ENCODE data around the gene CD163.

CD163 gene

DNA sequence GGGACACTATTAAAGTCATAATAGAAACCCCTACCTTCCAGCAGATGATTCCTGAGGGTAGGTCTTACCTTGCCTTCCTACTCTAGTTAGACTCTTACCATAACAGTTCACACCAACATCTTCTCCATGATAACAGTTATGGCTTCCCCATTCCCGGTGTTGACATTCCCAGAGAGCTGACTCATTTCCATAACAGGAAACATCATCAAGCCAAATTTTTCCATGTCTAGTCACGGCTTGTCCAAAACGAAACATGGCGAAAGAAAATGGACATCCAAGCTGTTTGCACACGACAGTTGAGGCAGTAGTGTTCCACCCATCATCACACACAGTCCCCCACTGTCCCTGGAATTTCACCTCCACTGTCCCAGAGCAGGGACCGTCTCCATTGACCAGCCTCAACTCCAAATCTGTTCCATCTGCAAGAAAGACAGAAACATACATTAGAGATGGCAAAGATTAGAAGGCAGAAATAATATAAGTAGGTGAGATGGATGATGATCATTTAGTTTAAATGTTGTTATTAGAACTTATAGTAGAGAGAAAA is 70.2 kb downstream of the CD163 start:
- no peak for DNase-seq
- H3K27me3 Mint-ChIP-seq = peaks cover under 1% of the 10 kb centered on the region
- ATAC-seq = no peak
- no peaks in the 10 kb centered on the region for H3K9me3 Mint-ChIP-seq
- H3K4me1 Mint-ChIP-seq = no peaks in the 10 kb centered on the region
- H3K27ac Mint-ChIP-seq = no peak overlapping the region
- H3K4me3 Mint-ChIP-seq = no peak overlapping the region

GRCh38 chr12:7431993-7432685 is 71.4 kb downstream of the CD163 start:
- DNase-seq (no peak), ATAC-seq (no peak)
- Mint-ChIP-seq H3K27me3 (no peaks in the 10 kb centered on the region), H3K27ac (no peak overlapping the region), H3K4me3 (no peak overlapping the region), H3K9me3 (no peaks in the 10 kb centered on the region), H3K4me1 (no peaks in the 10 kb centered on the region)

Measured in stimulated activated naive CD8-positive, alpha-beta T cell treated with anti-CD3 and anti-CD28 coated beads, Interleukin-15, amount 100 ng/mL, for 72 hours (primary cell).